ENCODE results near the gene A4GALT. TPM values are rescaled to one million over a fixed set of nuclear protein-coding genes. Genes with fewer than 3 reads are reported as not detected.
"Not testable (repeated sequence)": the region's sequence is repeated elsewhere in the genome, so short reads cannot be mapped to it uniquely, and the experiment has no call there.

The A4GALT gene
- total and polyA plus RNA-seq, 2 experiments from 2014 or later, result 14.8 to 18.6 TPM

DNA sequence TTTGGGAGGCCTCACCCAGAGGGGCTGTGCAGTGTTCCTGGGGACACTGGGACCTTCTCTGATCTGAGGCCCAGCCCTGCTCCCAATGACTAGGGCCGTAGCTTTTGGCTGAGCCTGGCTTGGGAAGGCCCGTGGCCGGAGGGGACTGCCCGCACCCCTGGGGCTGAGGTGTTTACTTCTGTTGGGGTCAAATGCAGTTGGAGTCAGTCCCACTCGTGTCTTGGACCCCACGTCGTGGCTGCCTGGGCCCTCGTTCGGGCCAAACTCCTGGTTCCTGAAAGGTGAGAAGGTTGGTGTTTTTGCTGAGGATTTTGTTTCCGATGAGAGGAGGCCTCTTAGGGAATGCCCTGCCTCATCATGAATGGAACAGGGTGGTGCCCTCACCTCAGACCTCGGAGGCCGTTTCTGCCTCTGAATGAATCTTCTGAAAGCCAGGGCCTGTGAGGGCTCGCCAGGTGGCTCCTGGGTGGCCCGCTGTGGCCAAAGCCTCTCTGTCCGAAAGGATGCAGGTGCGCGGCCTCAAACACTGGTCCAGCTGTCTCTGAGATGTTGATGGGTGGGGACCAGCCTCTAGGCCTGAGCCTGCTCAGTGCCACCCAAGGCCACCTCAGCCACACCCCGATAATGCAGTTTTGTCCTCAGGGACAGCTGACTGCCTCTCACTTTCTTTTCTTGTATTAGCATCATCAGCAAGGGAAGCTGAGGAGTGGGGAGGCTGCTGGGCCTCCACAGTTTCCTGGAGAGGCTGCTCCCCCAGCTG, 40.3 kb upstream of the A4GALT start:
- H3K4me3 ChIP-seq, result no peak overlapping the region
- H3K9me2 ChIP-seq (ENCODE audit: insufficient read depth), result no peaks in the 10 kb centered on the region
- 0 out of 2 replicates have a peak, but pooled peaks cover under 1% of the 10 kb centered on the region for H3K4me1 ChIP-seq (ENCODE audit: insufficient read depth)
- H3K4me2 ChIP-seq (ENCODE audit: unreplicated experiment), result no peak overlapping the region
- H4K20me1 ChIP-seq (ENCODE audit: insufficient read depth), result no peaks in the 10 kb centered on the region
- no peaks in the 10 kb centered on the region for H3K9me3 ChIP-seq (ENCODE audit: low read depth)
- in situ Hi-C loops (cut with MboI), result no loop called here
- H3F3A ChIP-seq (ENCODE audit: insufficient read depth), result peaks cover 9% of the 10 kb centered on the region; the same call in 1 of the 2 replicates
- H3K79me2 ChIP-seq (ENCODE audit: insufficient read depth), result no peaks in the 10 kb centered on the region
- no peaks in the 10 kb centered on the region for H3K36me3 ChIP-seq (ENCODE audit: low read depth)
- no peak overlapping the region for H2AFZ ChIP-seq
- WGBS, 2 experiments (ENCODE audit: low coverage in 1 of 2, low lambda C conversion rate in 2 of 2, missing lambda C conversion rate in 2 of 2), result 82 to 85% methylated on average over 18 of the region's 18 CpGs
- no peak for DNase-seq
- no peak overlapping the region for H3K9ac ChIP-seq
- no peak overlapping the region for H3K27ac ChIP-seq
- H3K27me3 ChIP-seq (replicated peaks; ENCODE audit: insufficient read depth), result no peaks in the 10 kb centered on the region
- TF ChIP-seq EZH2phosphoT487 (IDR thresholded peaks at IDR 0.05; ENCODE audit: insufficient read depth, low read depth), result no peak
- TF ChIP-seq EZH2 (IDR thresholded peaks at IDR 0.05; ENCODE audit: insufficient read depth, poor library complexity, severe bottlenecking), result no peak

GRCh38 chr22:42758931-42759629, 38.4 kb upstream of the A4GALT start:
- peaks cover 4% of the 10 kb centered on the region; the same call in 1 of the 2 replicates for H3K4me1 ChIP-seq (ENCODE audit: insufficient read depth)
- peaks cover 18% of the 10 kb centered on the region; the same call in 1 of the 2 replicates for H3F3A ChIP-seq (ENCODE audit: insufficient read depth)
- TF ChIP-seq EZH2 (IDR thresholded peaks at IDR 0.05; ENCODE audit: insufficient read depth, poor library complexity, severe bottlenecking) (no peak), EZH2phosphoT487 (IDR thresholded peaks at IDR 0.05; ENCODE audit: insufficient read depth, low read depth) (no peak)
- no peaks in the 10 kb centered on the region for H4K20me1 ChIP-seq (ENCODE audit: insufficient read depth)
- H3K4me3 ChIP-seq, result no peak overlapping the region
- H2AFZ ChIP-seq, result no peak overlapping the region
- H3K9ac ChIP-seq, result no peak overlapping the region
- no peaks in the 10 kb centered on the region for H3K36me3 ChIP-seq (ENCODE audit: low read depth)
- peak; percentile 78 for DNase-seq
- no peaks in the 10 kb centered on the region for H3K27me3 ChIP-seq (replicated peaks; ENCODE audit: insufficient read depth)
- in situ Hi-C loops (cut with MboI), result no loop called here
- 0 out of 2 replicates have a peak overlapping the region, but pooled peaks have one; percentile 9 for H3K27ac ChIP-seq
- WGBS, 2 experiments (ENCODE audit: low coverage in 1 of 2, low lambda C conversion rate in 2 of 2, missing lambda C conversion rate in 2 of 2), result 81% methylated on average over 20 to 23 of the region's 23 CpGs
- H3K9me3 ChIP-seq (ENCODE audit: low read depth), result no peaks in the 10 kb centered on the region
- no peaks in the 10 kb centered on the region for H3K79me2 ChIP-seq (ENCODE audit: insufficient read depth)
- no peak overlapping the region for H3K4me2 ChIP-seq (ENCODE audit: unreplicated experiment)
- no peaks in the 10 kb centered on the region for H3K9me2 ChIP-seq (ENCODE audit: insufficient read depth)

DNA sequence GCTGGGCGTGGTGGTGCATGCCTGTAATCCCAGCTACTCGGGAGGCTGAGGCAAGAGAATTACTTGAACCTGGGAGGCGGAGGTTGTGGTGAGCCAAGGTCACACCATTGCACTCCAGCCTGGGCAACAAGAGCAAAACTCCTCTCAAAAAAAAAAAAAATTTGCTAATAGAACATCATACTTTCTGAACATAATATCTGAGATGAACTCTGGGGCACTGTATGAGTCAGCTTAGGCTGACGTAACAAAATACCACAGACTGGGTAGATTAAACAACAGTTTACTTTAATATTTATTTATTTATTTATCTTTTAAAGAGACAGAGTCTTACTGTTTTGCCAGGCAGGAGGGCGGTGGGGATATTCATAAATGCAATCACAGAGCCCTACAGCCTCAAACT, 34.9 kb upstream of the A4GALT start:
- H3K4me2 ChIP-seq (ENCODE audit: unreplicated experiment); H3K9me2 ChIP-seq (ENCODE audit: insufficient read depth); H3K9me3 ChIP-seq (ENCODE audit: low read depth); H3K36me3 ChIP-seq (ENCODE audit: low read depth); H3K4me1 ChIP-seq (ENCODE audit: insufficient read depth); H2AFZ ChIP-seq; H3K79me2 ChIP-seq (ENCODE audit: insufficient read depth); H3K4me3 ChIP-seq; in situ Hi-C loops (cut with MboI); H3K27me3 ChIP-seq (replicated peaks; ENCODE audit: insufficient read depth); H4K20me1 ChIP-seq (ENCODE audit: insufficient read depth): not testable (repeated sequence)
- DNase-seq, result peak; percentile 75
- peaks cover 21% of the 10 kb centered on the region; the same call in 1 of the 2 replicates for H3F3A ChIP-seq (ENCODE audit: insufficient read depth)
- WGBS, 2 experiments (ENCODE audit: low coverage in 1 of 2, low lambda C conversion rate in 2 of 2, missing lambda C conversion rate in 2 of 2), result 17 to 43% methylated on average over 3 to 5 of the region's 5 CpGs
- peak overlapping the region; percentile 54; the same call in 1 of the 2 replicates for H3K9ac ChIP-seq
- H3K27ac ChIP-seq, result peak overlapping the region; percentile 79

GRCh38 chr22:42755121-42755520, 34.5 kb upstream of the A4GALT start:
- Histone ChIP-seq H3K9ac (peak overlapping the region; percentile 54; the same call in 1 of the 2 replicates), H3K27ac (peak overlapping the region; percentile 79), H3F3A (ENCODE audit: insufficient read depth) (peaks cover 21% of the 10 kb centered on the region; the same call in 1 of the 2 replicates)
- H4K20me1 ChIP-seq (ENCODE audit: insufficient read depth); H3K9me3 ChIP-seq (ENCODE audit: low read depth); H3K4me1 ChIP-seq (ENCODE audit: insufficient read depth); H3K27me3 ChIP-seq (replicated peaks; ENCODE audit: insufficient read depth); H3K9me2 ChIP-seq (ENCODE audit: insufficient read depth); DNase-seq; H3K4me3 ChIP-seq; in situ Hi-C loops (cut with MboI); H3K36me3 ChIP-seq (ENCODE audit: low read depth); H3K79me2 ChIP-seq (ENCODE audit: insufficient read depth); H3K4me2 ChIP-seq (ENCODE audit: unreplicated experiment); H2AFZ ChIP-seq: not testable (repeated sequence)
- WGBS, 2 experiments (ENCODE audit: low coverage in 1 of 2, low lambda C conversion rate in 2 of 2, missing lambda C conversion rate in 2 of 2), result 52 to 74% methylated on average over 6 to 16 of the region's 16 CpGs
